Peyer's patch (tissue), 4 donors: ENCODE measurements around the gene STX1A.

ENCODE experiments used
- CTCF ChIP-seq, 6 experiments: fragments of 450-650 bp in 4 of 6; fragments of 200-600 bp in 2 of 6; sonication (generic) in 1 of 6; IDR thresholded peaks; one replicate each; pipeline ENCODE4 v1.5.1; 2017 to 2019; ENCODE audit warnings: antibody characterized with exemption in 6 of 6, mild to moderate bottlenecking in 3 of 6, moderate library complexity in 1 of 6
- POLR2A ChIP-seq, 2 donors: fragments of 450-650 bp; IDR thresholded peaks; one replicate each; pipeline ENCODE4 v1.5.1; 2017; ENCODE audit warnings: antibody characterized with exemption in 2 of 2, mild to moderate bottlenecking in 2 of 2, moderate library complexity in 2 of 2

GRCh38 chr7:73702226-73702625 is 17.2 kb downstream of the STX1A start:
- TF ChIP-seq POLR2A (IDR thresholded peaks at IDR 0.05) (peak in 1 of 2 donors; percentile 16), CTCF (IDR thresholded peaks at IDR 0.05) (no peak)
